GM23338 (cell line): Measurements from ENCODE around the gene ATG7. TPM values are rescaled to one million over a fixed set of nuclear protein-coding genes. Genes with fewer than 3 reads are reported as not detected.

Experiments used
- ATAC-seq: fragments of 200-7000 bp; cut with Tn5 transposase; 3 replicates; pipeline ENCODE4 v1.9.1; 2020
- DNase-seq: peaks from one replicate; pipeline ENCODE4 v3.0.0-alpha.2; 2015; ENCODE audit warnings: low spot score
- H2AFZ ChIP-seq: fragments of 200-600 bp; sonication (generic); 2 replicates; pipeline ENCODE4 v1.8.0; 2016; ENCODE audit warnings: antibody characterized with exemption, mild to moderate bottlenecking, moderate library complexity
- H3F3A ChIP-seq: fragments of 200-600 bp; sonication (generic); replicated peaks from 2 replicates; pipeline ENCODE4 v1.8.0; 2017; ENCODE audit warnings: antibody characterized with exemption, mixed run types, low read depth
- H3K27ac ChIP-seq: fragments of 200-600 bp; sonication (generic); 2 replicates; pipeline ENCODE4 v1.6.1; 2016; ENCODE audit warnings: low read depth
- H3K27me3 ChIP-seq: fragments of 200-600 bp; sonication (generic); 2 replicates; pipeline ENCODE4 v1.8.0; 2016; ENCODE audit warnings: mild to moderate bottlenecking, mixed run types, moderate library complexity; ENCODE audit not compliant: insufficient read depth
- H3K36me3 ChIP-seq: fragments of 200-600 bp; sonication (generic); 2 replicates; pipeline ENCODE4 v1.8.0; 2016; ENCODE audit warnings: mild to moderate bottlenecking; ENCODE audit not compliant: insufficient read depth
- H3K4me1 ChIP-seq: fragments of 200-600 bp; sonication (generic); 2 replicates; pipeline ENCODE4 v1.8.0; 2016; ENCODE audit warnings: mild to moderate bottlenecking, moderate library complexity; ENCODE audit not compliant: insufficient read depth
- H3K4me2 ChIP-seq: fragments of 200-600 bp; sonication (generic); 2 replicates; pipeline ENCODE4 v1.7.1; 2017; ENCODE audit warnings: mixed run types
- H3K4me3 ChIP-seq: fragments of 200-600 bp; sonication (generic); 2 replicates; pipeline ENCODE4 v1.6.1; 2016; ENCODE audit warnings: mixed run types
- H3K79me2 ChIP-seq: fragments of 200-600 bp; sonication (generic); replicated peaks from 2 replicates; pipeline ENCODE4 v1.8.0; 2017; ENCODE audit warnings: mild to moderate bottlenecking; ENCODE audit not compliant: insufficient read depth
- H3K9me2 ChIP-seq: fragments of 200-600 bp; sonication (generic); 2 replicates; pipeline ENCODE4 v1.8.0; 2017; ENCODE audit not compliant: insufficient read depth
- H4K20me1 ChIP-seq: fragments of 200-600 bp; sonication (generic); replicated peaks from 2 replicates; pipeline ENCODE4 v1.8.0; 2017; ENCODE audit warnings: mild to moderate bottlenecking; ENCODE audit not compliant: insufficient read depth
- H3K27ac Mint-ChIP-seq: 2 replicates; pipeline ENCODE4 v1.8.0; 2020; ENCODE audit warnings: inconsistent platforms, mild to moderate bottlenecking, moderate library complexity, mixed read lengths
- H3K27me3 Mint-ChIP-seq: 3 replicates; pipeline ENCODE4 v1.8.0; 2022; ENCODE audit warnings: low read depth, mild to moderate bottlenecking, moderate library complexity, mixed read lengths, inconsistent platforms; ENCODE audit not compliant: insufficient read depth, poor library complexity
- H3K36me3 Mint-ChIP-seq: 3 replicates; pipeline ENCODE4 v1.8.0; 2021; ENCODE audit warnings: low read depth, mild to moderate bottlenecking, inconsistent platforms, moderate library complexity, mixed read lengths
- H3K4me1 Mint-ChIP-seq: 3 replicates; pipeline ENCODE4 v1.8.0; 2020; ENCODE audit warnings: mild to moderate bottlenecking, inconsistent platforms, mixed read lengths
- H3K4me3 Mint-ChIP-seq: 3 replicates; pipeline ENCODE4 v1.8.0; 2021; ENCODE audit warnings: moderate library complexity, mild to moderate bottlenecking, inconsistent platforms, mixed read lengths
- H3K9me3 Mint-ChIP-seq: 3 replicates; pipeline ENCODE4 v1.8.0; 2020; ENCODE audit warnings: moderate library complexity, mild to moderate bottlenecking, inconsistent platforms, mixed read lengths
- CREB1 ChIP-seq: fragments of 250-450 bp; sonication (Bioruptor Pico); IDR thresholded peaks from 2 replicates; pipeline ENCODE4 v1.5.0; 2020; ENCODE audit warnings: low read depth, mild to moderate bottlenecking, moderate library complexity
- EZH2 ChIP-seq: fragments of 200-600 bp; sonication (generic); IDR thresholded peaks from one replicate; pipeline ENCODE4 v1.8.0; 2017; ENCODE audit warnings: antibody characterized with exemption, mild to moderate bottlenecking, low read depth; ENCODE audit not compliant: unreplicated experiment
- EZH2phosphoT487 ChIP-seq: fragments of 200-600 bp; sonication (generic); IDR thresholded peaks from one replicate; pipeline ENCODE4 v1.8.1; 2018; ENCODE audit warnings: antibody characterized with exemption; ENCODE audit not compliant: unreplicated experiment
- JUNB ChIP-seq: IDR thresholded peaks from one replicate; pipeline ENCODE4 v1.6.1; 2016; ENCODE audit warnings: antibody characterized with exemption; ENCODE audit not compliant: unreplicated experiment
- NANOG ChIP-seq: IDR thresholded peaks from 2 replicates; pipeline ENCODE4 v1.6.1; 2016; ENCODE audit warnings: antibody characterized with exemption, borderline replicate concordance
- POLR2AphosphoS5 ChIP-seq: IDR thresholded peaks from 2 replicates; pipeline ENCODE4 v1.6.1; 2016; ENCODE audit warnings: antibody characterized with exemption, low read depth
- STAT1 ChIP-seq: IDR thresholded peaks from one replicate; pipeline ENCODE4 v1.6.1; 2016; ENCODE audit warnings: antibody characterized with exemption; ENCODE audit not compliant: unreplicated experiment
- ZNF114 ChIP-seq: fragments of 250-450 bp; sonication (Bioruptor Pico); IDR thresholded peaks from 2 replicates; pipeline ENCODE4 v1.5.0; 2020; ENCODE audit warnings: mild to moderate bottlenecking, moderate library complexity
- ZNF331 ChIP-seq: fragments of 250-450 bp; sonication (Bioruptor Pico); IDR thresholded peaks from 2 replicates; pipeline ENCODE4 v1.5.0; 2020; ENCODE audit warnings: low read depth, mild to moderate bottlenecking, moderate library complexity
- ZNF462 ChIP-seq: fragments of 250-450 bp; sonication (Bioruptor Pico); IDR thresholded peaks from 2 replicates; pipeline ENCODE4 v1.5.0; 2020; ENCODE audit warnings: mild to moderate bottlenecking, moderate library complexity
- polyA plus RNA-seq: library from polyadenylated mRNA; unstranded; fragments of >200 nt; fragmentation: Nextera tagmentation; extraction: Ambion mirVana; gene quantifications from 2 replicates; pipeline ENCODE4 v1.2.1, GENCODE V29; 2016
- total RNA-seq: library from RNA; depleted of rRNA; stranded (reverse); fragments of >200 nt; shearing (Covaris generic); gene quantifications from 2 replicates; pipeline ENCODE4 v1.2.3, GENCODE V29; 2014
- TF ChIP-seq, protein P1 (sequence below): IDR thresholded peaks from 2 replicates; pipeline ENCODE4 v1.6.1; 2016; ENCODE audit warnings: antibody characterized with exemption
- TF ChIP-seq, protein P2 (sequence below): IDR thresholded peaks from one replicate; pipeline ENCODE4 v1.6.1; 2018; ENCODE audit warnings: antibody characterized with exemption; ENCODE audit not compliant: unreplicated experiment
- TF ChIP-seq, protein P3 (sequence below), 2 experiments: fragments of 200-600 bp in 1 of 2; sonication (generic) in 1 of 2; conservative IDR thresholded peaks; 2 replicates each; pipeline versions ENCODE4 v1.5.1 to v1.6.1; 2016 to 2017; ENCODE audit warnings: antibody characterized with exemption in 2 of 2, low read depth in 2 of 2, mild to moderate bottlenecking in 2 of 2, moderate library complexity in 1 of 2

The ATG7 gene
- total and polyA plus RNA-seq, 2 experiments from 2014 or later = 16.2 to 36.7 TPM

DNA sequence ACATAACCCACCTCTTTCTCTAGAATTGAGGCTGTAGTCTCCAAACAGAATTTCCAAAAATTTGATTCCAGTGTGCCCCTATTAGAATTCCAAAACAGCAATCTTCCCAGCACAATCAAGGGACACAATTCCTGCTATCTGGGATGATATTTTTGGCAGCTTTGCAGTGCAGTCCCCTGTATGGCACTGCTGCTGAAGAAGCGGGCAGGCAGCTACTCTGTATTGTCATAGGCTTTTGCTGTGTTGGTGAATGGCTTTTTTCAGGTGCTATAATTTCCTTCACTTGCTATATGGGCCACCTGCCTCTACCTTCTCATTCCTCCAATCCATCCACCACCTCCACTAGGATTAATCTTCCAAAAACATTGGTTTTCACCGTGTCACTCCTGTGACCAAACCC, 226.0 kb downstream of the ATG7 start:
- no peak overlapping the region for H3K4me3 Mint-ChIP-seq
- TF ChIP-seq, protein P1, sequence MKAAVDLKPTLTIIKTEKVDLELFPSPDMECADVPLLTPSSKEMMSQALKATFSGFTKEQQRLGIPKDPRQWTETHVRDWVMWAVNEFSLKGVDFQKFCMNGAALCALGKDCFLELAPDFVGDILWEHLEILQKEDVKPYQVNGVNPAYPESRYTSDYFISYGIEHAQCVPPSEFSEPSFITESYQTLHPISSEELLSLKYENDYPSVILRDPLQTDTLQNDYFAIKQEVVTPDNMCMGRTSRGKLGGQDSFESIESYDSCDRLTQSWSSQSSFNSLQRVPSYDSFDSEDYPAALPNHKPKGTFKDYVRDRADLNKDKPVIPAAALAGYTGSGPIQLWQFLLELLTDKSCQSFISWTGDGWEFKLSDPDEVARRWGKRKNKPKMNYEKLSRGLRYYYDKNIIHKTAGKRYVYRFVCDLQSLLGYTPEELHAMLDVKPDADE = no peak
- no peak for TF ChIP-seq NANOG
- no peak for TF ChIP-seq ZNF331 (CRISPR knock-in tag)
- no peak for TF ChIP-seq JUNB
- TF ChIP-seq EZH2 = no peak
- TF ChIP-seq ZNF114 = no peak
- TF ChIP-seq CREB1 (CRISPR knock-in tag) = no peak
- TF ChIP-seq, protein P2, sequence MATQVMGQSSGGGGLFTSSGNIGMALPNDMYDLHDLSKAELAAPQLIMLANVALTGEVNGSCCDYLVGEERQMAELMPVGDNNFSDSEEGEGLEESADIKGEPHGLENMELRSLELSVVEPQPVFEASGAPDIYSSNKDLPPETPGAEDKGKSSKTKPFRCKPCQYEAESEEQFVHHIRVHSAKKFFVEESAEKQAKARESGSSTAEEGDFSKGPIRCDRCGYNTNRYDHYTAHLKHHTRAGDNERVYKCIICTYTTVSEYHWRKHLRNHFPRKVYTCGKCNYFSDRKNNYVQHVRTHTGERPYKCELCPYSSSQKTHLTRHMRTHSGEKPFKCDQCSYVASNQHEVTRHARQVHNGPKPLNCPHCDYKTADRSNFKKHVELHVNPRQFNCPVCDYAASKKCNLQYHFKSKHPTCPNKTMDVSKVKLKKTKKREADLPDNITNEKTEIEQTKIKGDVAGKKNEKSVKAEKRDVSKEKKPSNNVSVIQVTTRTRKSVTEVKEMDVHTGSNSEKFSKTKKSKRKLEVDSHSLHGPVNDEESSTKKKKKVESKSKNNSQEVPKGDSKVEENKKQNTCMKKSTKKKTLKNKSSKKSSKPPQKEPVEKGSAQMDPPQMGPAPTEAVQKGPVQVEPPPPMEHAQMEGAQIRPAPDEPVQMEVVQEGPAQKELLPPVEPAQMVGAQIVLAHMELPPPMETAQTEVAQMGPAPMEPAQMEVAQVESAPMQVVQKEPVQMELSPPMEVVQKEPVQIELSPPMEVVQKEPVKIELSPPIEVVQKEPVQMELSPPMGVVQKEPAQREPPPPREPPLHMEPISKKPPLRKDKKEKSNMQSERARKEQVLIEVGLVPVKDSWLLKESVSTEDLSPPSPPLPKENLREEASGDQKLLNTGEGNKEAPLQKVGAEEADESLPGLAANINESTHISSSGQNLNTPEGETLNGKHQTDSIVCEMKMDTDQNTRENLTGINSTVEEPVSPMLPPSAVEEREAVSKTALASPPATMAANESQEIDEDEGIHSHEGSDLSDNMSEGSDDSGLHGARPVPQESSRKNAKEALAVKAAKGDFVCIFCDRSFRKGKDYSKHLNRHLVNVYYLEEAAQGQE = no peak
- no peak for TF ChIP-seq EZH2phosphoT487
- TF ChIP-seq STAT1 = no peak
- TF ChIP-seq, protein P3, sequence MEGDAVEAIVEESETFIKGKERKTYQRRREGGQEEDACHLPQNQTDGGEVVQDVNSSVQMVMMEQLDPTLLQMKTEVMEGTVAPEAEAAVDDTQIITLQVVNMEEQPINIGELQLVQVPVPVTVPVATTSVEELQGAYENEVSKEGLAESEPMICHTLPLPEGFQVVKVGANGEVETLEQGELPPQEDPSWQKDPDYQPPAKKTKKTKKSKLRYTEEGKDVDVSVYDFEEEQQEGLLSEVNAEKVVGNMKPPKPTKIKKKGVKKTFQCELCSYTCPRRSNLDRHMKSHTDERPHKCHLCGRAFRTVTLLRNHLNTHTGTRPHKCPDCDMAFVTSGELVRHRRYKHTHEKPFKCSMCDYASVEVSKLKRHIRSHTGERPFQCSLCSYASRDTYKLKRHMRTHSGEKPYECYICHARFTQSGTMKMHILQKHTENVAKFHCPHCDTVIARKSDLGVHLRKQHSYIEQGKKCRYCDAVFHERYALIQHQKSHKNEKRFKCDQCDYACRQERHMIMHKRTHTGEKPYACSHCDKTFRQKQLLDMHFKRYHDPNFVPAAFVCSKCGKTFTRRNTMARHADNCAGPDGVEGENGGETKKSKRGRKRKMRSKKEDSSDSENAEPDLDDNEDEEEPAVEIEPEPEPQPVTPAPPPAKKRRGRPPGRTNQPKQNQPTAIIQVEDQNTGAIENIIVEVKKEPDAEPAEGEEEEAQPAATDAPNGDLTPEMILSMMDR (conservative IDR thresholded peaks at IDR 0.05; ENCODE audit: low read depth in 2 of 2) = no peak
- TF ChIP-seq ZNF462 (CRISPR knock-in tag) = no peak
- no peak for TF ChIP-seq POLR2AphosphoS5

More for the DNA sequence above, 226.0 kb downstream of the ATG7 start:
- H3K36me3 Mint-ChIP-seq = peaks cover 13% of the 10 kb centered on the region
- DNase-seq (no peak), ATAC-seq (no peak)
- Histone ChIP-seq H3F3A (no peaks in the 10 kb centered on the region), H4K20me1 (no peaks in the 10 kb centered on the region), H3K9me2 (no peaks in the 10 kb centered on the region), H2AFZ (no peak overlapping the region), H3K27ac (no peak overlapping the region), H3K36me3 (no peaks in the 10 kb centered on the region), H3K4me2 (no peak overlapping the region), H3K27me3 (no peaks in the 10 kb centered on the region), H3K79me2 (no peaks in the 10 kb centered on the region), H3K4me1 (peaks cover 11% of the 10 kb centered on the region), H3K4me3 (no peak overlapping the region)
- no peak overlapping the region for H3K27ac Mint-ChIP-seq
- H3K4me1 Mint-ChIP-seq = peaks cover 21% of the 10 kb centered on the region
- H3K9me3 Mint-ChIP-seq = peaks cover 13% of the 10 kb centered on the region
- peaks cover 6% of the 10 kb centered on the region for H3K27me3 Mint-ChIP-seq
